LNCAP (cell line): ENCODE measurements around the gene NSF.

ENCODE experiments used
- CTCF ChIP-seq: fragments of 450-650 bp; IDR thresholded peaks from 2 replicates; pipeline ENCODE4 v1.5.1; 2017; ENCODE audit warnings: mild to moderate bottlenecking

Gene NSF

GRCh38 chr17:46770818-46771560 is 180.5 kb downstream of the NSF start:
- no peak for TF ChIP-seq CTCF

- no peak for TF ChIP-seq CTCF
These were observed 181.3 kb downstream of the NSF start for GRCh38 chr17:46771561-46772474.

- no peak for TF ChIP-seq CTCF
These were observed 182.2 kb downstream of the NSF start for GRCh38 chr17:46772475-46773220.

- TF ChIP-seq CTCF: no peak
These were observed 182.7 kb downstream of the NSF start for GRCh38 chr17:46773221-46773605.

- no peak for TF ChIP-seq CTCF
These were observed 183.2 kb downstream of the NSF start for GRCh38 chr17:46773676-46774075.

GRCh38 chr17:46774108-46774737 is 183.8 kb downstream of the NSF start:
- no peak for TF ChIP-seq CTCF
